GM12874 (cell line): Measurements from ENCODE around the gene SFXN2.

ENCODE experiments used
- CTCF ChIP-seq: IDR thresholded peaks from 2 replicates; pipeline ENCODE4 v1.5.1; 2011; ENCODE audit warnings: low read depth, mild to moderate bottlenecking, control low read depth, low read length, moderate library complexity; ENCODE audit not compliant: insufficient read depth

The SFXN2 gene

GRCh38 chr10:102741726-102742237 is 27.3 kb downstream of the SFXN2 start:
- no peak for TF ChIP-seq CTCF

DNA sequence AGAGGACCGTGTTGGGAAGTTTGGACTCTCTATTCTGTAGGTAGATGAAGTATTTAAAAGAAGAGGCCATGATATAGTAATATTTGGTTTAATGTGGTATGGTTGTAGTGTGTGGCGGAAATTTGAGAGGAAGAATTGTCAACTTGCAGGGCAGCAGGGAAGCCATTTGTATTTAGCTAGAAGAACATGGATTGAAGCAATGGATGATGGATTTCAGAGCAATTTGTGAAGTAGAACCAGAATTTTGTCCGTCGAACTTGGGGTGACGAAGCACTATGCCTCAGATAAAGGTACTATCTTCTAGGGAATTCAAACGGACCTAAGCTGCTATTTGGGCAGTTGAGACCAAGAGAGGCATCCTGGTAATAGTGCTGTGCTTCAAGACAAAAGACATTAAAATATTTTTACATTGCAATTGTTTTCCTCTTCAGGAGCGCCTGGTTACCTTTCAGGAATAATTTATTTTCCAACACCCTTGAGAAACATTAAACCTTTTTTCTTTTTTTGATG is 28.7 kb downstream of the SFXN2 start:
- no peak for TF ChIP-seq CTCF

GRCh38 chr10:102743588-102744373 is 29.3 kb downstream of the SFXN2 start, which contains the start of gene WBP1L:
Gene WBP1L (plus strand): TSS chr10:102743948. CDS start chr10:102744054, 106 bp downstream.
- no peak for TF ChIP-seq CTCF

GRCh38 chr10:102744374-102745051 is 30.1 kb downstream of the SFXN2 start:
- no peak for TF ChIP-seq CTCF

DNA sequence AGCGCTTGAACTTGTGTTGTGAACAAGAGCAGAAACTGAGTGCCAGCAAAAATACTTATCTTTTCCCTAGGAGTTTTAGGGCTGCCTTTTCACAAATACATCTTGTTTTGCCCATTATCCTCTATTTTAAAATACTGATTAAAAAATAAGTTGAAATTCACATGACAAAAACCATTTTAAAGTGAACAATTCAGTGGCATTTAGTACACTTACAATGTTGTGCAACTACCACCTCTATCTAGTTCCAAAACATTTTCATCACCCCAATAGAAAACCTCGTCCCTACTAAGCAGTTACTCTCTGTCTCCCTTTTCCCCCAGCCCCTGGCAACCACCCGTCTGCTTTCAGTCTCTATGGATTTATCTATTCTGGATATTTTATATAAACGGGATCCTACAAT is 30.7 kb downstream of the SFXN2 start:
- no peak for TF ChIP-seq CTCF

DNA sequence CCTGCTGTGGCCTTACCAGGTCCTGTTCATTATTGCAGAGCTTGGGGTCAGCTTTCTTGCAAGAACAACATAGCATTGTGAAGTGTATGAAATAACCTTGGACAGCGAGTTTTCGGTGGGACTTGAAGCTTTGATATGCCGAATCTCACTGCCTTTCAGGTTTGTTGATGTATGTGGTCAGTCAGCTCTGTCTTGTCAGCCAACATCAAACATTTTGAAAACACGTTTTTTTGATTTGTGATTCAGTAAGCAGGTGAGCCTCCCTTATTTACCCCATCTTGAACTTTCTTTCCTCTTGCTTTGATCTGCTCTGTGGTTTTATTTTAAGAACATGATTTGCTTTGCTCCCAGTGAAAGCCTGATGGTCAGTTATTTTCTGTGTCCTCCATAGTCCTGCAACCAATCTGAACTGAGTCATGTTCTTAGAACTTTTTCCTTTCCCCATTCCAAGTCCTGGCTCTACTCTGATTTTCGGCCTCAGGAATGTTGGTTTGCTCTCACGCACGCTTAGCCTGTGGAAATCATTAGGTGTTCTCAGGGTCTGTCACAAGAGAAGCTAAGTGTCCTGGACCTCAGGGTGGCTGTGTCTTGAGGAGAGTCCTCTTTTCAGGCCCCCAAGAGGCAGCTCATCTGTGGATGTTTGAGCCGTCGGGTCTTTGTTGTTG is 38.0 kb downstream of the SFXN2 start:
- no peak for TF ChIP-seq CTCF

- peak; percentile 56 for TF ChIP-seq CTCF
Observed at GRCh38 chr10:102752934-102753664, 38.7 kb downstream of the SFXN2 start.
